HG03280 (cell line): ENCODE data around the gene ZNF365.
"Not testable (repeated sequence)": the region's sequence is repeated elsewhere in the genome, so short reads cannot be mapped to it uniquely, and the experiment has no call there.

Experiments
- ATAC-seq: cut with Tn5 transposase; IDR thresholded peaks from one replicate; pipeline ENCODE4 v1.9.1; 2021; ENCODE audit warnings: mild to moderate bottlenecking, moderate library complexity; ENCODE audit not compliant: unreplicated experiment

The ZNF365 gene, protein sequence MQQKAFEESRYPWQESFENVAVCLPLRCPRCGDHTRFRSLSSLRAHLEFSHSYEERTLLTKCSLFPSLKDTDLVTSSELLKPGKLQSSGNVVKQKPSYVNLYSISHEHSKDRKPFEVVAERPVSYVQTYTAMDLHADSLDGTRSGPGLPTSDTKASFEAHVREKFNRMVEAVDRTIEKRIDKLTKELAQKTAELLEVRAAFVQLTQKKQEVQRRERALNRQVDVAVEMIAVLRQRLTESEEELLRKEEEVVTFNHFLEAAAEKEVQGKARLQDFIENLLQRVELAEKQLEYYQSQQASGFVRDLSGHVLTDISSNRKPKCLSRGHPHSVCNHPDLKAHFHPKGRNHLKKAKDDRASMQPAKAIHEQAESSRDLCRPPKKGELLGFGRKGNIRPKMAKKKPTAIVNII

GRCh38 chr10:62373995-62374861, at the start of gene ZNF365:
Gene ZNF365 (plus strand): TSS chr10:62374369. CDS start chr10:62376194, 1,825 bp downstream.
- ATAC-seq: no peak

DNA sequence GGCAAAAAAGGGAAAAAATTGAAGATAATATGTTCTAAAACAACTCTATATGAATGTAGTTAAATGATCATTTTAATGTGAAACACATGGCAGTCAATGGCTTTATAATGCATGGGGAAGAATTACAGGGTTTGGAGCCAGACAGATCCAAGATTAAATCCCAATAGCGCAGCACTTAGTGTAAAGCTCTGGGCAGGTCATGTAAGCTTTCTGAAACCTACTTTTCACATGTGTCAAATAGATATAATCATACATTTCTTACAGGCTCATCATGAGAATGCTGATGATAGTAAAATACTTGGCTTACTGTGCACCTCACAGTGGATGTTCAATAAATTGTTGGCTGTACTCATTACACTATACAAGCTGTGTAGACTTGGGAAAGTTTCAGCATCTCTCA, 48.0 kb upstream of the ZNF365 start:
- ATAC-seq: no peak

DNA sequence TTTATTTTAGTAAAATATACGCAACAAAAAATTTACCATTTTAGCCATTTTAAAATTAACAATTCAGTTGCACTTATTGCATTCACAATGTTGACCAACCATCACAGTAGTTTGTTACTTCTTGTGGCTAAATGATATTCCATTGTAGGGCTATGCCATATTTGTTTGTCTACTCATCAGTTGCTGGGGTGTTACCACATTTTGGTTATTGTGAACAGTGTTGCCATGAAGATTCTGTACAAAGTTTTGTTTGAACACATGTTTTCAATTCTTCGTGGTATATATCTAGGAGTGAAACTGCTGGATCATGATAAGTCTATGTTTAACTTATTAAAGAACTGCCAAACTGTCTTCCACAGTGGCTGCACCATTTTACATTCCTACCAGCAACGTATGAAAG, 46.3 kb upstream of the ZNF365 start:
- no peak for ATAC-seq

GRCh38 chr10:62330213-62330612, 44.0 kb upstream of the ZNF365 start:
- no peak for ATAC-seq

DNA sequence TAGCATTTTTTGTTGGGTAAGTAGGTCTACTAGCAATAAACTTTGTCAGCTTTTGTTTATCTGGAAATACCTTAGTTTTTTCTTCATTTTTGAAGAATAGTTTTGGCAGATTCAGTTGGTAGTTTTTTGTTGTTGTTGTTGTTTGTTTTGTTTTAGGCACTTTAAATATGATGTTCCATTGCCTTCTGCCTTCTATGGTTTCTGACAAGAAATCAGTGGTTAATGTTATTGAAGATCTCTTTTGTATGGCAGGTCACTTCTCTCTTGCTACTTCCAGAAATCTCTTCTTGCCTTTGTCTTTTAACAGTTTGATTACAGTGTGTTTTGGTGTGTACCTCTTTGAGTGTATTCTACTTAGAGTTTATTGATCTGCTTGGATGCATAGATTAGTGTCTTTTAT, 41.8 kb upstream of the ZNF365 start:
- ATAC-seq: no peak

GRCh38 chr10:62333135-62333889, 40.9 kb upstream of the ZNF365 start:
- no peak for ATAC-seq

DNA sequence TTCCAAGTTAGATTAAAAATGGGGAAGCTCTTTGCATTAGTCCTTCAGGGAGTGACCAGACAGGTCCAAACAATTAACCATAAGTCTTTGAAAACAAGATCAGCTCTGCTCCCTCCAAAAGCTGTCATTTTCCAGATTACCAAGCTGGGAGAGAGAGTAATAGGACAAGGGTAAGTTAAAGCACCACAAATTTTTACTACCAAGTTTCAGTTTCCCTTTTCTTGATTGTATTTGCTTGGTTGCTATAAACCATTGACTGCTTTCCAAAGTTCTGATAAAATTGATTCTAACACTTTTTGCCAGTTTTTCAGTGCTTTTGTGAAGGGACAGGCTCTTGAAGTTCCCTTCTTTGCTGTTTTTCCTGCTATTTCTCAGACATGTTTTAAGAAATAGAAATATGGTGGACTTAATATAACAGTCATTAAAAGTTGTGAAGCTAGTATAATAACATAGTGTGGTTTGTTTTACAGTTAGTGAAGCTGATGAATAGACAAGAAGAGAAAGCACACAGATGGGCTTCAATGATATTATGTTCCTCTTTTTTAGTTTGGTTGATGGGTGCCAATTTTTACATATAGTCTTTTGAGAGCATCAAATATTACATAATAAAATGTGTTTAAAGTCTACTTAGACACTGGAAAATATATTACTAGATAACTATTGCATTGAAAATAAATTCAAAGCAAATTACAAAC, 40.0 kb upstream of the ZNF365 start:
- no peak for ATAC-seq

GRCh38 chr10:62335326-62335725, 38.8 kb upstream of the ZNF365 start:
- ATAC-seq: no peak

GRCh38 chr10:62336404-62336803, 37.8 kb upstream of the ZNF365 start:
- no peak for ATAC-seq

GRCh38 chr10:62341419-62341818, 32.8 kb upstream of the ZNF365 start:
- no peak for ATAC-seq

- ATAC-seq: no peak
Observed at GRCh38 chr10:62343000-62343399, 31.2 kb upstream of the ZNF365 start.

- no peak for ATAC-seq
Observed at GRCh38 chr10:62348029-62348428, 26.1 kb upstream of the ZNF365 start.

GRCh38 chr10:62352356-62352970, 21.7 kb upstream of the ZNF365 start:
- ATAC-seq: no peak

GRCh38 chr10:62354916-62355315, 19.3 kb upstream of the ZNF365 start:
- ATAC-seq: no peak

- ATAC-seq: no peak
Observed at GRCh38 chr10:62356447-62356846, 17.7 kb upstream of the ZNF365 start.

DNA sequence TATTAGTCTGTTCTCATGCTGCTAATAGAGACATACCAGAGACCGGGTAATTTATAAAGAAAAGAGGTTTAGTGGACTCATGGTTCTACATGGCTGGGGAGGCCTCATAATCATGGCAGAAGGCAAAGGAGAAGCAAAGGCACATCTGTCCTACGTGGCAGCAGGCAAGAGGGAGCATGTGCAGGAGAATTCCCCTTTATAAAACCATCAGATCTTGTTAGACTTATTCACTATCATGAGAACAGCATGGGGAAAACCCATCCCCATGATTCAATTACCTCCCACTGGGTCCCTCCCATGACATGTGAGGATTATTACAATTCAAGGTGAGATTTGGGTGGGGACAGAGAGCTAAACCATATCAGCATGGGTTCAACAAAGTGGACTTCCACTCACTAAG, 16.0 kb upstream of the ZNF365 start:
- not testable (repeated sequence) for ATAC-seq

DNA sequence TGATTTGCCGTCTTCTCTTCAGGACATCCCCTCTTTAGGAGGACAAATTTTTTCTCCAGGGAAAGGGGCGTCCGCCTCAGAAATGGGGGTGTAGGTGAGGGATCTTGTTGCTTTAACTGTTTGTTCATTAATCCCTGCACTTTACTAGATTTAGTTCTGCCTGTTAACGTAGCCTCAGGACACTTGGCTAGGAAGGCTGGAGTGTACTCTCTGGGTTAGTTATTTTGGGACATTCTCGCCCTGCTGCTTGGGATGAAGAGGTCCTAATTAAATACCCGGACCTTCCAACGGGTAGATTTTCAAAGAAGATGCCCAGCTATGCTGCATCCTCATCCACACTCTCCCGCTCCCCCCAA, 552 bp upstream of the ZNF365 start:
- no peak for ATAC-seq

DNA sequence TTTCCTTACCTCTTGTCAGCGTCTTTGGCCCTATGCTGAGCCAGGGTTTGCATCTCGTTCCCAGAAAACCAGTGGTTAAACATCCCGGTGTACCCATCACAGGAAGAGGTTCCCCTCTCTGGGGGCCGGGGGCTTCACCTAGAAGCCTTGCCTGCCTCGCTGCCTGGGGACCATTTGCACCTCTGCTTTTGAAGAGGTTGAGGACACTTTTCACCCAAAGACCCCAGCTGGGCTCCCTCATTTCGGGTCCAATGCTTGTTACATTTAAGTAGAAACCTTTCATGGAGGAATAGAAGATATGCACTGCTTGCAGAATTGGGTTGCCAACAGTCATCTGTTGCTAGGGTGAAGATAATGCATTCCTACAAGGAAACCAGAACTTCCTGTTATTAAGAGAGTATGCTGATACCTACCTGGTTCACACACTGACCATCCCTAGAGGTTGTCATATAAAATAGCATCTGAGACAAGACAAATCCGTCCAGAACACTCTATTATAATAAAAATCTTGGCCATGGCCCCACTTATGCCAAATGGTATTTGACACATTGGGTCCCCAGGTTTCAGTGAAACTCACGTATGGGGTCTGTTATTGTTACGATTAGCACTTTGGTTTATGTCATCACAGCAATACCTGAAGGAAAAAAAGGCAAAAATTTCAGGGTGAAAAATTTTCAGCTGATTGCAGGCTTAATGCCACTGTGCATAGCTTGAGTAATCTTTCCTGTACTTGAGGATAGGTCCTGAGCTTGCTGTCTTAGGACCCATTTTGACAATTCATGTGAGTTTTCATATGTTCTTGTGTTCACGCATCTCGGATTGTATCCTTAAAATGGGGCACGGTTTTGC, 917 bp downstream of the ZNF365 start:
- ATAC-seq: no peak
